GM18499 (cell line): ENCODE data around the gene TRMT11.
"Not testable (repeated sequence)": the region's sequence is repeated elsewhere in the genome, so short reads cannot be mapped to it uniquely, and the experiment has no call there.

Experiments
- ATAC-seq: cut with Tn5 transposase; IDR thresholded peaks from one replicate; pipeline ENCODE4 v1.9.1; 2021; ENCODE audit warnings: moderate number of reproducible peaks; ENCODE audit not compliant: insufficient read depth, unreplicated experiment

Gene TRMT11

DNA sequence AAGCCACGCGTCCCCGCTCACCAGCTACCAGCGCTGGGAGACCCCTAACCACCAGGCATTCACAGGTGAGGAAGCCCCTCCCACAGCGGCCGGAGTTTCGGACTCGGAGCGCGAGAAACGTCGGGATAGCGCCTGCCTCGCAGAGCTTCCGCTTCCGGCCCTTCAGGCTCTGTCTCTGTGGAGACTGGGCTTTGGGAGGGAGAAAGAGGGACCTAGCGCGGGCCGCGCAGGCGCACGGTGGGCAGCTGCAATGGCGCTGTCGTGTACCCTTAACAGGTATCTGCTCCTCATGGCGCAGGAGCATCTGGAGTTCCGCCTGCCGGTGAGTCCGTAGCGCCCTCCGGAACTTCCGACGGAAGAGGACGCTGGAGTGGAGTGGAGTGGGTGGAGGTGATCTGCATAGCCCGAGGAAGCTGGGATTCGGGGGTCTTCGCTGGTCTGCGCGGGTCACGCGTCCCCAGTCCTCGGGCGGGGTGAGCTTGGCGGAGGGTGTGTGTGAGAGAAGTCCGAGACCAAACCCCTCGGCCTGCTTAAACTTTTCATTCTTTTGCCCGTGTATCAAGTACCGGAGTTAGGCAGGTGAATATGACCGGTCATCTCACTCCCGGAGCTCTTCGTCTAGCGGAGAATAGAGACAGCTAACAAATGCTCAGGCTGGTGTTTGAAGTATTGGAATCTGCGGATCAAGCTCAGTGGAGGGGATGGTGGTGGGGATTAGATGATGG is at the start of gene TRMT11:
TRMT11 (plus strand) TSS at position 240 of the 725 bp plus-strand sequence; CDS start at position 251, 11 bp downstream.
- peak; percentile 78 for ATAC-seq

DNA sequence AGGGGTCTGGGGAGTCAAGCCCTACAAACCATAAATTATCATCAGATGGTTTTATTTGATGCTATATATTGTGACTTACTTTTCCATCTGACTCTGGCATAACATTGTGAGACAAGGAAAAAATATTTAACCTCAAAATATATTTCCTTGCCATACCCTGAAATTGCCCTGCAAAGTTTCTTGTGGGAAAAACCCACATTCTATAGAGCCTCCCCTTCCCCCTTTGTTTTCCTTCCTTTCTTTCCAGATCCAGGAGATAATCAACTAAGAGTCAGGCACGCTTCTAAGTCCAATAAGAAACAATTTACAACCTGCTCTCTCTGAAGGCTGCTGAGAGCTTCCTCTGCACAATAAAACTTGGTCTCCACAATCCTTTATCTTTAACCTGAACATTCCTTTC is 47.3 kb upstream of the TRMT11 start:
- no peak for ATAC-seq

DNA sequence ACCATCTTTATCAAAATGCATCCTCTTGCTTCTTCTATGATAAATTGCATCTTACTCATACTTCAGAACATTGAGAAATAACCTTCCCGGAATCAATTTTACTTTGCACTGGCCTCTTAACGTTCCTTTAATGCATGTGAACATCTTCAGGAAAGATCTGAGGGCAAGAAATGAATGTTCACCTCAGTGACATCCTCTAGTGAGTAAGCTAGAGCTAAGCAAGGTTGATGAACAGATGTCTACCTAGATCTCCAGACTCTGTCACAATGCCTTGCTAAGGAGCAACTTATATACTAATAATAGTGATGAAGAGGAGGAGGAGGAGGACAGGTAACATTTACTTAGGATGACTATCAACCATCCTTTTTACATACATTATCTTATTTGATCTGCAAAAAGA is 46.5 kb upstream of the TRMT11 start:
- ATAC-seq, result no peak

DNA sequence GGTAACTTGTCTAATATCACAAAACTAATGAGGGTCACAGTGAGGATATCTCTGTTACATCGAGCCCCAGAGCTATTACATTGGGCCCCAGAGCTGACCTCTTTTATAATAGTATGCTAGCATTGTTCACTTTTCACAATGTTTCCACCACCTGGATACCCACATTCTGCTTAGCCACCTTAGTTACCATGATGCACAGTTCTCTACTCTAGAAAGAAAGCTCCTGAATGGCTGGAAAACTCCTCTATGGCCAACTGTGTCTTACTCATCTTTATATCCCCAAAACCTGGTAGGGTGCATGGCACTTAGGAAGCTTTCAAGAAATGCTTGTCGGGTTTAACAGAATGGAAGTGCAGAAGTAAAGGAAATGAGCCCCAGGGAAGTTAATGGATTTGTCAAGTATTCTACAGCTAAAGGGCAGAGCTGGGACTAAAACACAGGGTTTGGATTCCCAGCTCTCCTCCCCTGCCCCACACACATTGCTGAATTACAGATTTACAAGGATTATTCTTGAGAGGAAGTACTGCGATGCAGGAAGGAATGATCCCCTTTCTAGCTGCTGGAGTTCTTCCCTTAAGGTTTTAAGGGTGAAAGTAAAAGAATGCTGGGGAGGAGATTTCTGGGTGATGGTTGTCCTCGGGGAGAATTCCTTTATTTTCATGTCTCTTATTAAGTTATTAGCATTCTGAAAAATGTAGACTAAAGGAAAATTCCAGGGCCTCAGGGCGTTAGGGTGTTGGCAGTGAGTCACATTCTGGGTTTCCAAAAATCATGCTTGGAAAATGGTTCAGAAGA is 45.9 kb upstream of the TRMT11 start:
- ATAC-seq, result no peak

DNA sequence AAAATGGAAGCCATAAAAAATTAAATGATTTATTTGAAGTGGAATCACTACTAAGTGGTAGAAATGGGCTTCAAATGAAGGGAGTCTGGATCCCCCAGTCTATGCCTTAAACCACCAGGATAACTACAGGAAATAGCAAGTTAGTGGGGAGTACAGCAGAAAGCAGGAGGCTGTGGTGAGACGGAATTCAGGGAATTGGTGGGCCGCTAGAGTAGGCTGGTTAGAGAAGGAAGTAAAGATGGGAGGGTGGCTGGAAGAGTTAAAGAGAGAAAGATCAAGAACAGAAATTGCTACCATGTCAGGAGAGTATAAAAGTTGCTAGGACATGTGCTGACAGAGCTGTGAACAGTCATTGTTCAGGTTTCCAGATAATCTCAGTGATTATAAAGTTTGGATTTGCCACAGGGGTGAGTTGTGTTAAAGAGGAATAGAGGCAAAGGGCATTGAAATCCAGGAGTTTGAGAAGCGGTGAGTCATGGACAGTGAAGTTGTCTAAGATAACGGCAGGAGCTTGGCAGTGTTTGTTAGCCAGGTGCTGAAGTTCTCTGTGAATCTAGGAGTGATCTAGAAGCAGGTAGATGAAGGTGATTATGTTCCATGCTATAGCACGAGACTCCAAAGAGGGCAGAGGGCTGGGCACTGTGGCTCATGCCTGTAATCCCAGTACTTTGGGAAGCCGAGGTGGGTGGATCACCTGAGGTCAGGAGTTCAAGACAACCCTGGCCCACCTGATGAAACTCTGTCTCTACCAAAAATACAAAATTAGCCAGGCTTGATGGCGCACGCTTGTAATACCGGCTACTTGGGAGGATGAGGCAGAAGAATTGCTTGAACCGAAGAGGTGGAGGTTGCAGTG is 43.4 kb upstream of the TRMT11 start:
- ATAC-seq, result no peak

DNA sequence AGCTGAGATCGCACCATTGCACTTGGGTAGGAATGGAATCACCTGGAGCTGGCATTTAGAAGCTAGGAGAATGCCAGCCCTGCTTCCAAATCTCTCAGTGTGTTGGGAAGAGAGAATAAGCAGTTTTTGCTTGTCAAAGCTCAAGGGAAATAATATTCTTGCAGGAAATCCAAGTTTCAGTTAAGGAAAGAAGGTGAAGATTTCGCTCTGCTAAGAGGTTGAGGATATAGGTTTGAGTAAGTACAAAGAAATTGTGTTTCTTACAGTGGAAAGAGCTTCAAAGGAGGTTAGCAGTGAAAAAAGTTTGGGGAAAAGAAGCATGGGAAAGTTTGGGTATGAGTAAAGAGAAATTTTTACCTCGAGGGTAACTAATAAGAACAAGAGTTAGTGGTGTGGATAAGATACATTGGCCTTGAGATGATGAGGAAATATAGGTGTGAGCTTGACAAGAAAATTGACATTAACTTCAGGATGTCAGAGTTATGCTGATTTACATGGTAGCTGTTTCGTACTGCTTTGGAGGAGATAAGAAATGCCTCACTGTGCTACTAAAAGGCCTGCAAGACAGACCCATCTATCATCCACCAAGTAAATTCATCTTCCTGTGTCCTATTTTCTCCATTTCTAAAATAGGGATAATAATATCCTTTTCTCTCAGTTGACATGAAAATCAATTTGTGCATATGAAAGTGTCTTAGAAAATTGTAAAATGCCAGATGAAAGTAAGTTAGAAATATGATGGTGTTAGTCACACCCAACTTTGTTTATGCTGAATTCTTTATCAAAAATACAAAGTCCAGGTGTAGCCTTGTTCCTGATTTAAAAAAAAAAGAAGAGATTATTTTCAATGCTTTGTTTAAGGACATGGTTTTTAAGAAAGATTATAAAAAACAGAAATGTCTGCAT is 42.6 kb upstream of the TRMT11 start:
- no peak for ATAC-seq

DNA sequence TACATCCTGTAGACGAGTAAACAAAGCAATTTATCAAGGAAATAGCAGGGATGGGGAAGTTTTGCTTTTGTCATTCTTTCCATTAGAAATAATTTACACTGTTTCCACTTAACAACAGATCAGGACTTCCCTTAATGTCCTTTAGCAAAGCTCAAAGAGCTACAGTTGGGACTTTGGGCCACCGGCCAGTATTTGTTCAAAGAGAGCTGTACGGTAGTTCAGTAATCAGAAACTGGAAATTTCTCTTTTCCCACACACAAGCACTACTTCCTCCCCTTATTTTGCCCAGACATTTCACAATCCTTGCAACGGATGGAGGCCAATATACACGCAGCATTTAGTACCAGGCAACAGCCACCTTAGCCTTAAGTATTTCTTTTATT is 41.9 kb upstream of the TRMT11 start:
- ATAC-seq, result no peak

DNA sequence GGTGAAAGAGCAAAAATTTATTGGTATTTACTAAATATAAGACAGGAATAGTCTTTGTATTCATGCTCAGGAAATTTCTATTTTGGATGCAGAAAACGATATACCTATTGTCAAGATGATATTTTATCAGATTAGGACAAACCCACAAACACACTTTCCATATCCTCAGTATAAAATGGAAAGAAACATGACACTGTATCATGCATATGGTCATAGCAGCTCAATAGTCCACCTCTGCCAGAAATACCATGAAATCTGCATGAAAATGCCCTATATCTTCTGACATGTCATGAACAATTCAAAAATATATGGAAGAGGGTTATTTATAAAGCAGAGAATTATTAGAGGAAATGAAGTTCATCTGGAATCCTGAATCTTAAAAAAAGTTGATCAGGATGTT is 41.4 kb upstream of the TRMT11 start:
- no peak for ATAC-seq

DNA sequence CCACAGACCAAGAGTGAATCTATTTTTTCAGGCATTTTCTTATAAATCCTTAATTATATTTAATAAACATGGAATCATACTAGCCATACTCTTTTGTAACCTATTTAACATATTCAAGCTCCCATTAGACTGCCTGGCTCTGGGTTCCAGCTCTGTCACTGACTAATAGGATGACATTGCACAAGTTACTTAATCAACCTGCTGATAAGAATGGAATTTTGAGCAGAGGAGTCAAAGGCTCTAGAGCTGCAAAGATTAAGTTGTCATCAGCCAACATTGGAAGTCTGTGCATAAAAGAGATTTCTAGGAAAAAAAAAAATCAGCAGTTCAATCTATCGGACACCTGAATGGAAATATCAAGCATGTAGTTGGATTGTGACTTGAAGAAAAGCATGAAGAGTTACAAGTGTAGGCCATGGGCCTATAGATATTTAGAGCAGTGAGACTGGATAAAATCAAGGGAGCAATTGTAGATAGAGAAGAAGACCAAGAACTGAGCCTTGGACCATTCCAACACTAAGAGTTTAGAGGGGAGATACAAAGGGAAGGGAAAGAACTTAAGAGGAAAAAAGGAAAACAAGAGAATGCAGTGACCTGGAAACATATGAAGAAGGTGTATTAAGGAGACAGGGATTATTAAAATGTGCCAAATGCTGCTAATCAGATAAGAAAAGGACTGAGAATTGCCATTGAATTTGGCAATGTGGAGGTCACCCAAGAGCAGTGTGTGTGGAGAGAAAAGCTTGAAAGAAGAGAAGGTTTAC is 40.8 kb upstream of the TRMT11 start:
- ATAC-seq, result no peak

DNA sequence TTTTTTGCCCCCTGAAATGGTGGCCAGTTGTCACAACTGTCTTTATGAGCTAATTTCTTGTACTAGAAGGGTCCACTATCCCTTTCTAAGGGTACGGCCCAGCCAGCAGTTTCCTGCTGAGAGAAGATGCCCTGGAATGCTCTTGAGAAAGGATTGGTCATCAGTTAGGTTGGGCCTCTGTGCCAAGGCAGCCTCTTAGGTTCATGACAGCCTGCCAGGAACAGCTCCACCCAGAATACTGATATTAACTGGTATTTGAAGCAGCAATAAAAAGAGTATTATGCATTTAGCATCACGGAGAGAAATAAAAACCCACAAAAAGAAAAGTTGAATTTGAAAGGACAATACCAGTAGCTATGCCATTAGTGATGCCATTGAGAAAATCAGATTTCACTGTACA is 38.7 kb upstream of the TRMT11 start:
- no peak for ATAC-seq

DNA sequence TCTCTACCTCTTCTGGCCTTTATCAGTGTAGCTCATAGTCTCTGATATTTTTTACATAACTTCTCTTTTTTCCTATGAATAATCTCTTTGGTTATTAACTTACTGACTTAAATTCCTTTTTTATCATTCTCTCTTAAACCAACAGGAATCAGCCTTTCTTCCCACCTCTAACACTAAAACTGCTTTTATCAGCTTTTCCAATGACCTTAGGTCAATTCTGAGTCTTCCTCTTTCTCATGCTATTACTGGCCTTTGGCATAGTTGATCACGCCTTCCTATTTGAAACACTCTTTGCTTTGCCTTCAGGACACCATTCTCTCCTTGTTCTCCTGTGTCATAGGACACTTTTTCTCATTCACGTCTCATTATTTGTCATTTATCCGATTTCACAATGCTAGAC is 37.9 kb upstream of the TRMT11 start:
- no peak for ATAC-seq

DNA sequence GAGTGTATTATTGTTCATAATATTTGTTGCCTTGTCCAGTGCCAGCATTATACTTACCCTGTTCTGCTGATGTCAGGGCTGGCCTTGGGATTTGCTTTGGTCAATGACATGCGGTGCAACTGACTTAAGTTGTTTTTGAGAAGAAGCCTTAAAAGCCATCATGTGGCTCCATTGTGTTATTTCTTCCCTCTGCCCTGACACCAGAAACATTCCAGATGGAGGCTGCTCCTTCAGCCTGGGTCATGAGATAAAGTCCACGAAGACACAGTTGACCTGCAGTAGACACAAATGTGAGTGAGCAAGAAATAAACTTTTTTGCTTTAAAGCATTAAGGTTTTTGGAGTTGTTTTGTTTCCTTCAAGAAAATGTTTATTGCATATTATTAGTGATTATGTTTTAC is 37.3 kb upstream of the TRMT11 start:
- no peak for ATAC-seq

DNA sequence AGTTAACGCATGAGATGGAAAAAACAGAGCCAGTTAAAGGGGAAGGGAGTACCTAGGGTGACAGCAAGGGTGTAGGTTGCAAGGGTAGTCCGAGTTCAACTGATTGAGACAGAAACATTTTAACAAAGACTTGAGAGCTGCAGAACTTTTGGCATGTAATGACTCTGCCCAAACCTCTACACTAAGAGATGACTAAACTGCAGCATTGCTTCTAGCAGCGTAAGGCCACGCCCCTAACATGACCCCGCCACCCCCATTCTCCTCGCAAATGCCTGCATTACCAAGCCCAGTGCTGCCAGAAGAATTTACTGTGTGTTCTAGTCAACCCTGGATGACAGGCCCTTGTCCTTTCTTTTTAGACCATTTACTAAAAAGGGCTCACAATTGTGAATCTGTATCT is 36.0 kb upstream of the TRMT11 start:
- no peak for ATAC-seq

DNA sequence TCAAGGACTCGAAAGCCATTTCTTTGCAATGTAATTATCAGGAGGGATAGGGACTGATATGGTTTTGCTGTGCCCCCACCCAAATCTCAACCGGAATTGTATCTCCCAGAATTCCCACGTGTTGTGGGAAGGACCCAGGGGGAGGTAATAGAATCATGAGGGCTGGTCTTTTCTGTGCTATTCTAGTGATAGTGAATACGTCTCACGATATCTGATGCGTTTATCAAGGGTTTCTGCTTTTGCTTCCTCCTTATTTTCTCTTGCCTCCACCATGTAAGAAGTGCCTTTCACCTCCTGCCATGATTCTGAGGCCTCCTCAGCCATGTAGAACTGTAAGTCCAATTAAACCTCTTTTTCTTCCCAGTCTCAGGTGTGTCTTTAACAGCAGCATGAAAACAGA is 35.6 kb upstream of the TRMT11 start:
- ATAC-seq, result not testable (repeated sequence)

DNA sequence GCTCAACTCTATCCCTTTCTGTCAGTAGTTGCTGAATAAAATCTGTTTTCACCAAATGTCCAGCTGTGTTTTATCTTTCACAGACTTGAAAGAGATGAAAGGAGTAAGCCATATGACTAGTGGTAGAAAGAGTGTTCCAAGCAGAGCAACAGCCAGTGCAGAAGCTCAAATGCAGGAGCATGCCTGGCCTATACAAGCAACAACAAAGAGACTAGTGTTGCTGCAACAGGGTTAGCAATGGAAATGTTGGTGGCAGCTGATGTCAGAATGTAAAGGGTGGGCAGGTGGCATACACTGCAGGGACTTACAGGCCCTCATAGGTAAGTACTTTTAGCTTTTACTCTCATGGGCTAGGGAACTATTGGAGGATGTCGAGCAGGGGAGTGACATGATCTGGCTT is 35.0 kb upstream of the TRMT11 start:
- no peak for ATAC-seq

DNA sequence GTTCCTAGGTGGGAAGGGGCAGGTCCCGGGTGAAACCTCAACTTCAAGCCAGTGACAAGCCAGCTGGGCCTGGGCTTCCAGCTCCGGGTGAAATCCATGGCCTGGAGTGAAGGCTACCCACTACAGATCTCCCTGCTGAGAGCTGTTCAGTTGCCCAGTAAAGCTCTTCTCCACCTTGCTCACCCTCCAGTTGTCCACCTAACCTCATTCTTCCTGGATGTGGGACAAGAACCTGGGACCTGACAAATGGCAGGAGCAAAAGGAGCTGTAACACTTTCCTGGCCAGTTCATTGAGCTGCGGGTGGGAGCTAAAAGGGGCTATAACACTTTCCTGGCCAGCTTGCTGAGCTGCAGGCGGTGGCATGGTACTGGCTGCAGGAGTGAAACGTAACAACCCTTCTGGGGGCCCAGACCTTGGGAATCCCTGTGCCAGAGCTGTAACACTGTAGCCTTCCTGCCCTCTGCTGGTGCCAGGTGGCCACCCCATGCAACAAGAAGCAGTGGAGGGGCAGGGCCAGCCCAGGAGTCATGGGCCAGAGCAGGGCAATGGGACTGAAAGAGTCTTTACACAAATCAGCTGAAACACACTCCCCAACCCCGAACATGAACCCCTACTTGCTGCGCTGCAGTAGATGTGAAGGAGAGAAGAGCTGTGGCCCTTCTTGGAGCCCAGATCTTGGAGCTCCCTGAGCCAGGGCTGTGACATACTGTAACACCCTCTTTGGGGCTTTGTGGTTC is 33.4 kb upstream of the TRMT11 start:
- ATAC-seq, result no peak

DNA sequence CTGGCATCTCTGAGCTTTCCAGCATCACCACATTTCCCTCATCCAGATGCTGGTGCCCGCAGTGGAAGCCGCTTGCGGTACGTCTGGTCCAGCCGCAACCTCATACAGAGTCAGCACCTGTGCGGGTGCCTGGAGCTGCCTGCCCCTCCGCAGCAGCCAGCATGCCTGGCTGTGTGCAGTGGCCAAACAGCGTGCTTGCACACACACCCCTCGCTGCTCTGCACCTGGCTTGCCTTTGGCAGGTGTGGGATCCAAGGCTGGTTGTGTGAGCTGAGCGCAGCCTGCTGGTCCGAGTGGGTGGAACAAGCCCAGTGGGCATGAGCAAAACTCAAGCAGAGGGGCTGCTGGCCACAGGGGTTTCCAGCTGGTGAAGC is 32.9 kb upstream of the TRMT11 start:
- no peak for ATAC-seq

DNA sequence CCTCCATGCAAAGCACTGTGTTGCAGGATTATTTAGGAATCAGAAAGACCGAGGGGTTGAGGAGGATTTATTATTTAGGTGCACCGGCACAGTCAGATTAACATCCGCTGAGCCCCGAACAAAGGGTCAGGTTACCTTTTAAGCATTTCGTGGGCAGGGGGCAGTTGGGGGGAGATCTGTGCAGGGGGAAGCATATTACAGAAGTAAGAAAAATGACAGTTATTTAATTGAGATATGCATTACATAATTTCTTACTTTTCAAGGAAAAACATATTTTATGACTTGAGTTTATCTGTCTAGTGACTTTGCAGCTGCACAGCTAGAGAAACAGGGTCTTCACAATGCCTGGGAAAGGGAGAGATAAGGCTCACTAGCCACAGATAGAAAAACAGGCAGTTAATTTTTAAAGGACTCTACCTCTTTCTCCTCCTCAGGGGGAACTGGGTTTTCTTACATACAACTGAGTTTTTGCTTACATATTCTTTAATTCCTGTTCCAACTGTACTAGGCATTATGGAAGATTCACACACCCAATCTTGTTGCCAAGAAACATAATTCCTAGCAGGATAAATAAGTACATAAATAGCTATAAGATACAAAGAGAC is 31.5 kb upstream of the TRMT11 start:
- ATAC-seq, result no peak
